Stomach (tissue), 4 donors: ENCODE data around the gene OPN3.
"Not testable (repeated sequence)": the region's sequence is repeated elsewhere in the genome, so short reads cannot be mapped to it uniquely, and the experiment has no call there.

Source experiments
- POLR2A ChIP-seq, 4 donors: fragments of 450-650 bp; IDR thresholded peaks; one replicate each; pipeline ENCODE4 v1.6.1; 2016; ENCODE audit warnings: antibody characterized with exemption in 4 of 4, control low read depth in 2 of 4, mild to moderate bottlenecking in 1 of 4, moderate library complexity in 1 of 4
- POLR2AphosphoS5 ChIP-seq, 3 donors: sonication (generic); formaldehyde crosslinking; IDR thresholded peaks; one replicate each; pipeline ENCODE4 v1.6.1; 2016; ENCODE audit warnings: antibody characterized with exemption in 3 of 3
- TF ChIP-seq, protein P1 (sequence below), 7 experiments: fragments of 450-650 bp in 4 of 7; fragments of 200-600 bp in 3 of 7; sonication (generic) in 3 of 7; IDR thresholded peaks; one replicate each; pipeline ENCODE4 v1.5.1; 2016 to 2019; ENCODE audit warnings: antibody characterized with exemption in 7 of 7, control low read depth in 2 of 7, mild to moderate bottlenecking in 1 of 7

DNA sequence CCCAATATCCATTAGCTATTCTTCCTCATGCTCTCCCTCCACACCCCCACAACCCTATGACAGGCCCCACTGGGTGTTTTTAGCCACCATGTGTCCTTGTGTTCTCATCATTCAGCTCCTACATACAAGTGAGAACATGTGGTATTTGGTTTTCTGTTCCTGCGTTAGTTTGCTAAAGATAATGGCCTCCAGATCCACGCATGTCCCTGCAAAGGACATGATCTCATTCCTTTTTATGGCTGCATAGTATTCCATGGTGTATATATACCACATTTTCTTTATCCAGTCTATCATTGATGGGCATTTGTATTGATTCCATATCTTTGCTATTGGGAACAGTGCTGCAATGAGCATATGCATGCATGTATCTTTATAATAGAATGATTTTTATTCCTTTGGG is 18.8 kb upstream of the OPN3 start:
- TF ChIP-seq POLR2AphosphoS5, POLR2A (IDR thresholded peaks at IDR 0.05): not testable (repeated sequence)
- TF ChIP-seq, protein P1, sequence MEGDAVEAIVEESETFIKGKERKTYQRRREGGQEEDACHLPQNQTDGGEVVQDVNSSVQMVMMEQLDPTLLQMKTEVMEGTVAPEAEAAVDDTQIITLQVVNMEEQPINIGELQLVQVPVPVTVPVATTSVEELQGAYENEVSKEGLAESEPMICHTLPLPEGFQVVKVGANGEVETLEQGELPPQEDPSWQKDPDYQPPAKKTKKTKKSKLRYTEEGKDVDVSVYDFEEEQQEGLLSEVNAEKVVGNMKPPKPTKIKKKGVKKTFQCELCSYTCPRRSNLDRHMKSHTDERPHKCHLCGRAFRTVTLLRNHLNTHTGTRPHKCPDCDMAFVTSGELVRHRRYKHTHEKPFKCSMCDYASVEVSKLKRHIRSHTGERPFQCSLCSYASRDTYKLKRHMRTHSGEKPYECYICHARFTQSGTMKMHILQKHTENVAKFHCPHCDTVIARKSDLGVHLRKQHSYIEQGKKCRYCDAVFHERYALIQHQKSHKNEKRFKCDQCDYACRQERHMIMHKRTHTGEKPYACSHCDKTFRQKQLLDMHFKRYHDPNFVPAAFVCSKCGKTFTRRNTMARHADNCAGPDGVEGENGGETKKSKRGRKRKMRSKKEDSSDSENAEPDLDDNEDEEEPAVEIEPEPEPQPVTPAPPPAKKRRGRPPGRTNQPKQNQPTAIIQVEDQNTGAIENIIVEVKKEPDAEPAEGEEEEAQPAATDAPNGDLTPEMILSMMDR (IDR thresholded peaks at IDR 0.05): not testable (repeated sequence)
